IMR-90 (cell line): ENCODE measurements around the gene SBK3. TPM values are rescaled to one million over a fixed set of nuclear protein-coding genes. Genes with fewer than 3 reads are reported as not detected.

Source experiments
- ATAC-seq: fragments of 200-7000 bp; cut with Tn5 transposase; 2 replicates; pipeline ENCODE4 v1.9.1; 2020; ENCODE audit warnings: low read depth, mild to moderate bottlenecking, moderate library complexity
- BruUV-seq: library from RNA; stranded (reverse); fragments of 400-500 nt; replicated peaks from 2 replicates; lab custom pipeline; 2021; lab: Mats Ljungman, UMichigan
- CTCF ChIA-PET: fragments of 300-600 bp; formaldehyde crosslinking; extraction: SDS; loops from one replicate; lab custom pipeline; 2021; ENCODE audit warnings: antibody characterized with exemption; lab: Yijun Ruan, JAX
- POLR2A ChIA-PET: fragments of 300-600 bp; sonication (Branson Sonifier 250); formaldehyde crosslinking; loops from one replicate; lab custom pipeline; 2022; ENCODE audit warnings: antibody characterized with exemption; ENCODE audit not compliant: unreplicated experiment; lab: Charles Lee
- DNase-seq: peaks from one replicate; pipeline ENCODE4 v3.0.0; 2013
- H2AFZ ChIP-seq: replicated peaks from 2 replicates; pipeline ENCODE3; 2013; ENCODE audit warnings: low read length, mild to moderate bottlenecking; ENCODE audit not compliant: poor library complexity
- H2AK5ac ChIP-seq: 2 replicates; pipeline ENCODE4 v1.6.1; 2013; ENCODE audit warnings: low read depth, low read length, inconsistent platforms
- H2AK9ac ChIP-seq: replicated peaks from 2 replicates; pipeline ENCODE3; 2013; ENCODE audit warnings: mild to moderate bottlenecking, low read depth, low read length, moderate library complexity; ENCODE audit not compliant: poor library complexity
- H2BK120ac ChIP-seq: 2 replicates; pipeline ENCODE4 v1.6.1; 2013; ENCODE audit warnings: low read depth, low read length, inconsistent platforms
- H2BK15ac ChIP-seq: 3 replicates; pipeline ENCODE4 v1.6.1; 2013; ENCODE audit warnings: low read depth, low read length, inconsistent platforms
- H2BK20ac ChIP-seq: 2 replicates; pipeline ENCODE4 v1.6.1; 2013; ENCODE audit warnings: low read depth, mild to moderate bottlenecking, inconsistent platforms, low read length, moderate library complexity
- H2BK5ac ChIP-seq: 2 replicates; pipeline ENCODE4 v1.6.1; 2013; ENCODE audit warnings: mild to moderate bottlenecking, low read depth, low read length, inconsistent platforms; ENCODE audit not compliant: poor library complexity, severe bottlenecking
- H3K14ac ChIP-seq: replicated peaks from 2 replicates; pipeline ENCODE4 v1.6.1; 2013; ENCODE audit warnings: low read depth, low read length, inconsistent platforms
- H3K18ac ChIP-seq: 2 replicates; pipeline ENCODE4 v1.6.1; 2013; ENCODE audit warnings: low read depth, low read length, control low read depth
- H3K23ac ChIP-seq: 2 replicates; pipeline ENCODE4 v1.6.1; 2013; ENCODE audit warnings: low read depth, low read length, inconsistent platforms
- H3K27ac ChIP-seq: 2 replicates; pipeline ENCODE4 v1.5.1; 2013; ENCODE audit warnings: mild to moderate bottlenecking, control low read depth, low read length; ENCODE audit not compliant: insufficient read depth
- H3K27me3 ChIP-seq: 2 replicates; pipeline ENCODE4 v1.6.1; 2013; ENCODE audit warnings: low read length; ENCODE audit not compliant: control insufficient read depth, insufficient read depth
- H3K36me3 ChIP-seq: 2 replicates; pipeline ENCODE4 v1.6.1; 2013; ENCODE audit warnings: low read length, mixed read lengths; ENCODE audit not compliant: control insufficient read depth, insufficient read depth
- H3K4ac ChIP-seq: 2 replicates; pipeline ENCODE4 v1.6.1; 2013; ENCODE audit warnings: low read depth, low read length, inconsistent platforms
- H3K4me1 ChIP-seq: 2 replicates; pipeline ENCODE4 v1.6.1; 2013; ENCODE audit warnings: low read length, mixed read lengths; ENCODE audit not compliant: control insufficient read depth, insufficient read depth
- H3K4me2 ChIP-seq: 2 replicates; pipeline ENCODE4 v1.6.1; 2013; ENCODE audit warnings: low read depth, mild to moderate bottlenecking, control low read depth, low read length, moderate library complexity
- H3K4me3 ChIP-seq: 2 replicates; pipeline ENCODE4 v1.5.1; 2013; ENCODE audit warnings: low read depth, mild to moderate bottlenecking, control low read depth, low read length, moderate library complexity; ENCODE audit not compliant: insufficient read depth
- H3K56ac ChIP-seq: 2 replicates; pipeline ENCODE4 v1.6.1; 2013; ENCODE audit warnings: low read length, inconsistent platforms; ENCODE audit not compliant: insufficient read depth; ENCODE audit errors: extremely low read depth
- H3K79me1 ChIP-seq, 2 experiments: 2 replicates each; pipeline ENCODE4 v1.6.1; 2013; ENCODE audit warnings: low read length in 2 of 2, inconsistent platforms in 1 of 2, low read depth in 1 of 2
- H3K9ac ChIP-seq: 2 replicates; pipeline ENCODE4 v1.6.1; 2013; ENCODE audit warnings: low read depth, low read length, control low read depth
- H3K9me1 ChIP-seq: 2 replicates; pipeline ENCODE4 v1.6.1; 2013; ENCODE audit warnings: low read length, inconsistent platforms; ENCODE audit not compliant: insufficient read depth
- H3K9me3 ChIP-seq: 2 replicates; pipeline ENCODE4 v1.6.1; 2013; ENCODE audit warnings: low read length; ENCODE audit not compliant: control insufficient read depth, insufficient read depth
- H4K20me1 ChIP-seq: 2 replicates; pipeline ENCODE4 v1.6.1; 2013; ENCODE audit warnings: low read length, inconsistent platforms; ENCODE audit not compliant: insufficient read depth
- H4K5ac ChIP-seq: 2 replicates; pipeline ENCODE4 v1.6.1; 2013; ENCODE audit warnings: mild to moderate bottlenecking, low read depth, low read length, control low read depth
- H4K8ac ChIP-seq, 2 experiments: 2 replicates each; pipeline ENCODE4 v1.6.1; 2013; ENCODE audit warnings: low read depth in 2 of 2, low read length in 2 of 2, control low read depth in 1 of 2, inconsistent platforms in 1 of 2
- H4K91ac ChIP-seq: 2 replicates; pipeline ENCODE4 v1.6.1; 2013; ENCODE audit warnings: low read depth, low read length, inconsistent platforms; ENCODE audit not compliant: insufficient read depth
- BHLHE40 ChIP-seq: fragments of 150-350 bp; IDR thresholded peaks from 2 replicates; pipeline ENCODE4 v1.6.1; 2016; ENCODE audit warnings: mild to moderate bottlenecking, low read depth, low read length
- CHD1 ChIP-seq: IDR thresholded peaks from 2 replicates; pipeline ENCODE4 v1.6.1; 2012; ENCODE audit warnings: low read depth, low read length, improper control_type of control experiment
- ELK1 ChIP-seq: fragments of 150-350 bp; IDR thresholded peaks from 2 replicates; pipeline ENCODE4 v1.6.1; 2016; ENCODE audit warnings: low read depth, mild to moderate bottlenecking, low read length, moderate library complexity, borderline replicate concordance
- MAFK ChIP-seq: IDR thresholded peaks from 2 replicates; pipeline ENCODE4 v1.6.1; 2012; ENCODE audit warnings: low read depth, low read length, improper control_type of control experiment
- MAZ ChIP-seq: IDR thresholded peaks from 2 replicates; pipeline ENCODE4 v1.6.1; 2012; ENCODE audit warnings: low read depth, mild to moderate bottlenecking, low read length, improper control_type of control experiment, moderate library complexity, borderline replicate concordance
- MXI1 ChIP-seq: IDR thresholded peaks from 2 replicates; pipeline ENCODE4 v1.6.1; 2012; ENCODE audit warnings: low read depth, mild to moderate bottlenecking, low read length, moderate library complexity, borderline replicate concordance
- NFE2L2 ChIP-seq: fragments of 150-350 bp; IDR thresholded peaks from 2 replicates; pipeline ENCODE4 v1.6.1; 2016; ENCODE audit warnings: low read depth, mild to moderate bottlenecking, low read length
- POLR2A ChIP-seq: IDR thresholded peaks from 2 replicates; pipeline ENCODE4 v1.6.1; 2012; ENCODE audit warnings: mild to moderate bottlenecking, low read depth, low read length
- RAD21 ChIP-seq: IDR thresholded peaks from 2 replicates; pipeline ENCODE4 v1.6.1; 2012; ENCODE audit warnings: low read length, improper control_type of control experiment
- RCOR1 ChIP-seq: IDR thresholded peaks from 2 replicates; pipeline ENCODE4 v1.6.1; 2012; ENCODE audit warnings: mild to moderate bottlenecking, low read length, improper control_type of control experiment; ENCODE audit not compliant: insufficient replicate concordance
- SMC3 ChIP-seq: fragments of 150-350 bp; IDR thresholded peaks from 2 replicates; pipeline ENCODE4 v1.6.1; 2016; ENCODE audit warnings: low read depth, mild to moderate bottlenecking, antibody characterized with exemption, low read length, moderate library complexity
- USF2 ChIP-seq: fragments of 150-350 bp; IDR thresholded peaks from 2 replicates; pipeline ENCODE4 v1.6.1; 2017; ENCODE audit warnings: mild to moderate bottlenecking, antibody characterized with exemption, low read length, low read depth
- WGBS, 2 experiments: methylation state at CpG; one replicate each; pipeline versions ENCODE4 v1.1.5 to v1.1.7; 2013; ENCODE audit warnings: missing lambda C conversion rate in 2 of 2; ENCODE audit not compliant: insufficient read length in 1 of 2; ENCODE audit errors: extremely low coverage in 2 of 2; 5-methylcytosine and 5-hydroxymethylcytosine counted together
- dilution Hi-C: fragments of 300-500 bp; cut with HindIII; formaldehyde crosslinking; loops from one replicate; pipeline ENCODE4 v1.14.3; 2018; ENCODE audit warnings: low sequenced_read_pairs; ENCODE audit not compliant: unreplicated experiment
- in situ Hi-C: fragments of 300-500 bp; cut with MboI; formaldehyde crosslinking; loops from 3 replicates; pipeline ENCODE4 v1.14.3; 2019; ENCODE audit warnings: low sequenced_read_pairs, inconsistent platforms, mixed read lengths
- intact Hi-C: fragments of 100-400 bp; cut with micrococcal nuclease; formaldehyde crosslinking; loops from 2 replicates; pipeline ENCODE4 v1.10.0; 2022
- polyA plus RNA-seq, 3 experiments: library from polyadenylated mRNA; depleted of rRNA; stranded (reverse); fragments of >200 nt; gene quantifications; 2 replicates each; pipeline ENCODE4 v1.2.3, GENCODE V29; 2012; ENCODE audit warnings: low replicate concordance in 1 of 3
- total RNA-seq: library from RNA; depleted of rRNA; stranded (reverse); fragments of >200 nt; gene quantifications from 2 replicates; pipeline ENCODE4 v1.2.3, GENCODE V29; 2012
- TF ChIP-seq, protein P1 (sequence below): conservative IDR thresholded peaks from 2 replicates; pipeline ENCODE4 v1.5.1; 2012; ENCODE audit warnings: mild to moderate bottlenecking, low read depth, low read length, improper control_type of control experiment

Gene SBK3
- total and polyA plus RNA-seq, 2 of the 4 experiments (the other 2 are of a cell fraction) = 0.05 to 0.18 TPM

GRCh38 chr19:55503502-55504251 lies 41.7 kb downstream of the SBK3 start:
- ChIA-PET POLR2A (interaction anchor here (0.7 kb wide), 2 partner anchors 10 to 27 kb away, joined by 3 read pairs; no protein-coding TSS in a partner anchor), CTCF (interaction anchor here (0.5 to 2.0 kb wide), 24 partner anchors 8 to 362 kb away, joined by 3 to 24 read pairs (median 4); partner anchors contain the start of genes ISOC2, NAT14, ZNF628 and ZNF865)
- BruUV-seq = no TSS peak
- Histone ChIP-seq H3K79me1 (no peaks in the 10 kb centered on the region), H2BK15ac (no peak overlapping the region; the same call in 2 of the 3 replicates), H4K5ac (no peak overlapping the region), H2BK5ac (no peak overlapping the region), H4K91ac (no peak overlapping the region; the same call in 1 of the 2 replicates), H3K9me1 (no peaks in the 10 kb centered on the region), H4K8ac (peak overlapping the region in 1 of 2 experiments; percentile 68; a peak in 1 of 4 replicates), H3K9ac (no peak overlapping the region), H2AFZ (peak overlapping the region; percentile 97), H3K14ac (no peak overlapping the region), H4K20me1 (no peaks in the 10 kb centered on the region), H3K4me3 (peak overlapping the region; percentile 48), H3K27me3 (no peaks in the 10 kb centered on the region), H3K27ac (peak overlapping the region; percentile 5; the same call in 1 of the 2 replicates), H3K9me3 (no peaks in the 10 kb centered on the region), H3K36me3 (peaks cover 10% of the 10 kb centered on the region; the same call in 1 of the 2 replicates), H2AK5ac (no peak overlapping the region), H3K4me1 (no peaks in the 10 kb centered on the region), H2BK20ac (no peak overlapping the region), H2AK9ac (peak overlapping the region; percentile 80), H3K23ac (no peak overlapping the region), H3K56ac (no peak overlapping the region), H3K4ac (0 out of 2 replicates have a peak overlapping the region, but pooled peaks have one; percentile 19), H3K4me2 (peak overlapping the region; percentile 80), H2BK120ac (peak overlapping the region; percentile 38; the same call in 1 of the 2 replicates), H3K18ac (no peak overlapping the region)
- DNase-seq (peak; percentile 90), ATAC-seq (peak; percentile 98)
- dilution Hi-C loops = no loop called here
- 12% methylated on average over 22 of the region's 64 CpGs; no CpG with 5 or more reads in 1 of the 2 experiments for WGBS, 2 experiments
- intact Hi-C loops = loop anchor here (1.0 to 5.0 kb wide), 3 partner anchors 36 to 362 kb away; partner anchors contain the start of gene UBE2S
- in situ Hi-C loops = no loop called here
- TF ChIP-seq RCOR1 (no peak), MAFK (no peak), RAD21 (peak; percentile 95), NFE2L2 (0 out of 2 replicates have a peak, but pooled peaks have one; percentile 16), BHLHE40 (peak; percentile 89), POLR2A (peak; percentile 62; the same call in 1 of the 2 replicates), MAZ (peak; percentile 11; the same call in 1 of the 2 replicates), CHD1 (no peak), SMC3 (peak; percentile 89), ELK1 (no peak), MXI1 (no peak), USF2 (peak; percentile 72; the same call in 1 of the 2 replicates)
- TF ChIP-seq, protein P1, sequence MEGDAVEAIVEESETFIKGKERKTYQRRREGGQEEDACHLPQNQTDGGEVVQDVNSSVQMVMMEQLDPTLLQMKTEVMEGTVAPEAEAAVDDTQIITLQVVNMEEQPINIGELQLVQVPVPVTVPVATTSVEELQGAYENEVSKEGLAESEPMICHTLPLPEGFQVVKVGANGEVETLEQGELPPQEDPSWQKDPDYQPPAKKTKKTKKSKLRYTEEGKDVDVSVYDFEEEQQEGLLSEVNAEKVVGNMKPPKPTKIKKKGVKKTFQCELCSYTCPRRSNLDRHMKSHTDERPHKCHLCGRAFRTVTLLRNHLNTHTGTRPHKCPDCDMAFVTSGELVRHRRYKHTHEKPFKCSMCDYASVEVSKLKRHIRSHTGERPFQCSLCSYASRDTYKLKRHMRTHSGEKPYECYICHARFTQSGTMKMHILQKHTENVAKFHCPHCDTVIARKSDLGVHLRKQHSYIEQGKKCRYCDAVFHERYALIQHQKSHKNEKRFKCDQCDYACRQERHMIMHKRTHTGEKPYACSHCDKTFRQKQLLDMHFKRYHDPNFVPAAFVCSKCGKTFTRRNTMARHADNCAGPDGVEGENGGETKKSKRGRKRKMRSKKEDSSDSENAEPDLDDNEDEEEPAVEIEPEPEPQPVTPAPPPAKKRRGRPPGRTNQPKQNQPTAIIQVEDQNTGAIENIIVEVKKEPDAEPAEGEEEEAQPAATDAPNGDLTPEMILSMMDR = peak; percentile 97
